Thoracic aorta (tissue), 2 donors: ENCODE measurements around the gene PRKCD. TPM values are rescaled to one million over a fixed set of nuclear protein-coding genes. Genes with fewer than 3 reads are reported as not detected.

Experiments
- ATAC-seq: fragments of 150-250 bp; one replicate; pipeline ENCODE4 v1.8.0; 2017; ENCODE audit warnings: low read depth; ENCODE audit not compliant: insufficient number of reproducible peaks, low FRiP score
- DNase-seq: peaks from one replicate; pipeline ENCODE4 v3.0.0-alpha.2; 2020; ENCODE audit warnings: low spot score
- H3K27ac ChIP-seq, 2 donors: fragments of 200-600 bp; sonication (generic); 1 replicate in 1 of 2; 2 replicates in 1 of 2; pipeline ENCODE4 v1.5.1; 2016; ENCODE audit warnings: mild to moderate bottlenecking in 2 of 2, moderate library complexity in 2 of 2
- H3K27me3 ChIP-seq: fragments of 200-600 bp; sonication (generic); replicated peaks from 2 replicates; pipeline ENCODE4 v1.6.0; 2016; ENCODE audit warnings: mild to moderate bottlenecking; ENCODE audit not compliant: insufficient read depth
- H3K36me3 ChIP-seq: fragments of 200-600 bp; sonication (generic); one replicate; pipeline ENCODE4 v1.5.1; 2016
- H3K4me1 ChIP-seq, 2 donors: fragments of 200-600 bp; sonication (generic); 1 replicate in 1 of 2; 2 replicates in 1 of 2; pipeline versions ENCODE4 v1.5.1 to v1.6.0; 2016; ENCODE audit warnings: low read depth in 2 of 2, mild to moderate bottlenecking in 1 of 2; ENCODE audit not compliant: control insufficient read depth in 1 of 2
- H3K4me3 ChIP-seq: fragments of 200-600 bp; sonication (generic); 2 replicates; pipeline ENCODE4 v1.5.1; 2016; ENCODE audit warnings: mild to moderate bottlenecking
- H3K9me3 ChIP-seq: fragments of 200-600 bp; sonication (generic); 2 replicates; pipeline ENCODE4 v1.5.1; 2016
- CTCF ChIP-seq: fragments of 200-600 bp; sonication (generic); IDR thresholded peaks from one replicate; pipeline ENCODE4 v1.5.1; 2019; ENCODE audit warnings: antibody characterized with exemption
- total RNA-seq, 2 donors: library from RNA; depleted of rRNA; stranded (reverse); fragments of >200 nt; gene quantifications; one replicate each; pipeline versions ENCODE4 v1.1.0 to v1.2.3, GENCODE V29; 2016

PRKCD gene
- total RNA-seq, 2 donors from 2014 or later, result 17.5 to 20.2 TPM

- ATAC-seq (no peak), DNase-seq (no peak)
- Histone ChIP-seq H3K4me1 (no peaks in the 10 kb centered on the region), H3K9me3 (no peaks in the 10 kb centered on the region), H3K36me3 (peaks cover 40% of the 10 kb centered on the region), H3K27ac (no peak overlapping the region), H3K27me3 (no peaks in the 10 kb centered on the region), H3K4me3 (no peak overlapping the region)
- no peak for TF ChIP-seq CTCF
These were observed 44.1 kb upstream of the PRKCD start for GRCh38 chr3:53116956-53117355.

GRCh38 chr3:53120336-53120735 is 40.7 kb upstream of the PRKCD start:
- Histone ChIP-seq H3K9me3 (no peaks in the 10 kb centered on the region), H3K27me3 (no peaks in the 10 kb centered on the region), H3K27ac (no peak overlapping the region), H3K4me3 (no peak overlapping the region), H3K4me1 (no peaks in the 10 kb centered on the region), H3K36me3 (peaks cover 62% of the 10 kb centered on the region)
- DNase-seq, result no peak
- TF ChIP-seq CTCF, result no peak
- ATAC-seq, result no peak

- Histone ChIP-seq H3K27ac (no peak overlapping the region), H3K9me3 (no peaks in the 10 kb centered on the region), H3K4me1 (no peaks in the 10 kb centered on the region), H3K36me3 (peaks cover 60% of the 10 kb centered on the region), H3K4me3 (no peak overlapping the region), H3K27me3 (no peaks in the 10 kb centered on the region)
- ATAC-seq, result no peak
- no peak for TF ChIP-seq CTCF
- DNase-seq, result no peak
These were observed 38.6 kb upstream of the PRKCD start for GRCh38 chr3:53122255-53122932.

- H3K36me3 ChIP-seq, result peaks cover 56% of the 10 kb centered on the region
- ATAC-seq, result no peak
These were observed 38.1 kb upstream of the PRKCD start for GRCh38 chr3:53122933-53123305.

GRCh38 chr3:53123510-53123909 is 37.5 kb upstream of the PRKCD start:
- Histone ChIP-seq H3K36me3 (peaks cover 50% of the 10 kb centered on the region), H3K27ac (no peak overlapping the region), H3K9me3 (no peaks in the 10 kb centered on the region), H3K4me1 (no peaks in the 10 kb centered on the region), H3K4me3 (no peak overlapping the region), H3K27me3 (no peaks in the 10 kb centered on the region)
- TF ChIP-seq CTCF, result no peak
- no peak for DNase-seq
- no peak for ATAC-seq

More at GRCh38 chr3:53122933-53123305, 38.1 kb upstream of the PRKCD start:
- H3K9me3 ChIP-seq, result no peaks in the 10 kb centered on the region
- H3K4me1 ChIP-seq, result no peaks in the 10 kb centered on the region
- H3K27me3 ChIP-seq, result no peaks in the 10 kb centered on the region
- no peak for DNase-seq
- H3K4me3 ChIP-seq, result no peak overlapping the region
- TF ChIP-seq CTCF, result no peak
- no peak overlapping the region for H3K27ac ChIP-seq
